H9 (cell line): ENCODE measurements around the gene ST6GALNAC3. TPM values are rescaled to one million over a fixed set of nuclear protein-coding genes. Genes with fewer than 3 reads are reported as not detected.

Experiments used
- DNase-seq: peaks from one replicate; pipeline ENCODE4 v3.0.0-alpha.2; 2017
- H2AFZ ChIP-seq: one replicate; pipeline ENCODE4 v1.6.1; 2013; ENCODE audit warnings: mild to moderate bottlenecking, low read length, control low read depth, moderate library complexity
- H2AK5ac ChIP-seq: 2 replicates; pipeline ENCODE4 v1.6.1; 2013; ENCODE audit warnings: low read length, control low read depth, mixed read lengths; ENCODE audit not compliant: insufficient read length
- H2BK120ac ChIP-seq: one replicate; pipeline ENCODE4 v1.6.1; 2013; ENCODE audit warnings: low read depth, mild to moderate bottlenecking, low read length, control low read depth, inconsistent platforms; ENCODE audit not compliant: poor library complexity, severe bottlenecking
- H2BK12ac ChIP-seq: 2 replicates; pipeline ENCODE4 v1.6.1; 2013; ENCODE audit warnings: low read length, control low read depth, mixed read lengths, low read depth; ENCODE audit not compliant: insufficient read length
- H2BK15ac ChIP-seq: 2 replicates; pipeline ENCODE4 v1.6.1; 2013; ENCODE audit warnings: low read depth, low read length, control low read depth
- H2BK20ac ChIP-seq: one replicate; pipeline ENCODE4 v1.6.1; 2013; ENCODE audit warnings: low read depth, mild to moderate bottlenecking, low read length, control low read depth, inconsistent platforms; ENCODE audit not compliant: poor library complexity, severe bottlenecking
- H2BK5ac ChIP-seq: 2 replicates; pipeline ENCODE4 v1.6.1; 2013; ENCODE audit warnings: low read length, control low read depth, mixed read lengths; ENCODE audit not compliant: insufficient read length
- H3K14ac ChIP-seq: 2 replicates; pipeline ENCODE4 v1.6.1; 2013; ENCODE audit warnings: low read length, control low read depth; ENCODE audit not compliant: insufficient read depth
- H3K18ac ChIP-seq: 2 replicates; pipeline ENCODE4 v1.6.1; 2013; ENCODE audit warnings: low read depth, mild to moderate bottlenecking, mixed read lengths, low read length, control low read depth; ENCODE audit not compliant: insufficient read length
- H3K23ac ChIP-seq: 2 replicates; pipeline ENCODE4 v1.6.1; 2013; ENCODE audit warnings: low read length, control low read depth, mixed read lengths, low read depth; ENCODE audit not compliant: insufficient read length
- H3K23me2 ChIP-seq: 2 replicates; pipeline ENCODE4 v1.6.1; 2013; ENCODE audit warnings: low read depth, mild to moderate bottlenecking, mixed read lengths, low read length, control low read depth; ENCODE audit not compliant: insufficient read length, poor library complexity, severe bottlenecking
- H3K27ac ChIP-seq: 2 replicates; pipeline ENCODE4 v1.5.1; 2013; ENCODE audit warnings: low read length, control low read depth, mixed read lengths, low read depth; ENCODE audit not compliant: insufficient read length
- H3K27me3 ChIP-seq: 2 replicates; pipeline ENCODE4 v1.6.1; 2013; ENCODE audit warnings: low read length, control low read depth, inconsistent platforms; ENCODE audit not compliant: insufficient read depth
- H3K4ac ChIP-seq: 2 replicates; pipeline ENCODE4 v1.6.1; 2013; ENCODE audit warnings: low read depth, mild to moderate bottlenecking, control low read depth, inconsistent platforms, low read length, moderate library complexity
- H3K4me1 ChIP-seq: 2 replicates; pipeline ENCODE4 v1.6.1; 2013; ENCODE audit warnings: low read length, control low read depth, inconsistent platforms; ENCODE audit not compliant: insufficient read depth
- H3K4me2 ChIP-seq: 2 replicates; pipeline ENCODE4 v1.6.1; 2013; ENCODE audit warnings: low read length, control low read depth, mixed read lengths; ENCODE audit not compliant: insufficient read length, insufficient read depth
- H3K56ac ChIP-seq: 2 replicates; pipeline ENCODE4 v1.6.1; 2013; ENCODE audit warnings: low read depth, mild to moderate bottlenecking, mixed read lengths, low read length, control low read depth; ENCODE audit not compliant: insufficient read length
- H3K79me1 ChIP-seq: 2 replicates; pipeline ENCODE4 v1.6.1; 2013; ENCODE audit warnings: low read depth, mild to moderate bottlenecking, moderate library complexity, low read length, control low read depth, inconsistent platforms; ENCODE audit not compliant: insufficient read depth, poor library complexity, severe bottlenecking
- H3K79me2 ChIP-seq: 2 replicates; pipeline ENCODE4 v1.6.1; 2013; ENCODE audit warnings: low read length, control low read depth, inconsistent platforms; ENCODE audit not compliant: insufficient read depth
- H3K9ac ChIP-seq: 2 replicates; pipeline ENCODE4 v1.6.1; 2013; ENCODE audit warnings: low read length, control low read depth, mixed read lengths; ENCODE audit not compliant: insufficient read length; ENCODE audit errors: extremely low read depth
- H3K9me3 ChIP-seq: one replicate; pipeline ENCODE4 v1.6.1; 2013; ENCODE audit warnings: low read depth, low read length, inconsistent platforms; ENCODE audit not compliant: control insufficient read depth
- H3T11ph ChIP-seq: one replicate; pipeline ENCODE4 v1.6.1; 2013; ENCODE audit warnings: mild to moderate bottlenecking, low read length, control low read depth, inconsistent platforms
- H4K20me1 ChIP-seq: one replicate; pipeline ENCODE4 v1.6.1; 2013; ENCODE audit not compliant: control insufficient read depth, insufficient read length, insufficient read depth
- H4K5ac ChIP-seq: 2 replicates; pipeline ENCODE4 v1.6.1; 2013; ENCODE audit warnings: low read depth, mild to moderate bottlenecking, mixed read lengths, low read length, control low read depth; ENCODE audit not compliant: insufficient read length
- H4K8ac ChIP-seq: replicated peaks from 2 replicates; pipeline ENCODE4 v1.6.1; 2013; ENCODE audit warnings: low read length, control low read depth, mixed read lengths, low read depth; ENCODE audit not compliant: insufficient read length
- H4K91ac ChIP-seq: 2 replicates; pipeline ENCODE4 v1.6.1; 2013; ENCODE audit warnings: low read depth, mild to moderate bottlenecking, moderate library complexity, mixed read lengths, low read length, control low read depth; ENCODE audit not compliant: insufficient read length
- H3K27ac Mint-ChIP-seq, 3 experiments: 2 replicates in 2 of 3; 3 replicates in 1 of 3; pipeline ENCODE4 v1.8.0; 2020 to 2021; ENCODE audit warnings: mixed read lengths in 3 of 3, mild to moderate bottlenecking in 1 of 3, moderate library complexity in 1 of 3
- H3K27me3 Mint-ChIP-seq: 2 replicates; pipeline ENCODE4 v1.8.0; 2021; ENCODE audit warnings: low read depth, mild to moderate bottlenecking, moderate library complexity, mixed read lengths
- H3K36me3 Mint-ChIP-seq, 3 experiments: 2 replicates in 2 of 3; 3 replicates in 1 of 3; pipeline ENCODE4 v1.8.0; 2020 to 2021; ENCODE audit warnings: low read depth in 3 of 3, mixed read lengths in 3 of 3; ENCODE audit not compliant: insufficient read depth in 1 of 3
- H3K4me1 Mint-ChIP-seq, 2 experiments: 2 replicates each; pipeline ENCODE4 v1.8.0; 2020; ENCODE audit warnings: mixed read lengths in 2 of 2
- H3K4me3 Mint-ChIP-seq, 2 experiments: 2 replicates in 1 of 2; 3 replicates in 1 of 2; pipeline ENCODE4 v1.8.0; 2020 to 2021; ENCODE audit warnings: mild to moderate bottlenecking in 2 of 2, mixed read lengths in 2 of 2, moderate library complexity in 1 of 2
- H3K9me3 Mint-ChIP-seq, 2 experiments: 2 replicates in 1 of 2; 3 replicates in 1 of 2; pipeline ENCODE4 v1.8.0; 2020; ENCODE audit warnings: mild to moderate bottlenecking in 2 of 2, mixed read lengths in 2 of 2, moderate library complexity in 1 of 2
- WGBS: extraction: QIAGEN DNeasy Blood & Tissue Kit; methylation state at CpG from one replicate; pipeline ENCODE4 v1.1.7; 2013; ENCODE audit warnings: missing lambda C conversion rate, low lambda C conversion rate, mixed read lengths; ENCODE audit not compliant: insufficient read length; ENCODE audit errors: extremely low coverage; 5-methylcytosine and 5-hydroxymethylcytosine counted together
- total RNA-seq: library from RNA; stranded (reverse); gene quantifications from 2 replicates; pipeline ENCODE4 v1.2.1, GENCODE V29; 2021
- TF ChIP-seq, protein P1 (sequence below): fragments of 200-600 bp; sonication (generic); conservative IDR thresholded peaks from 3 replicates; pipeline ENCODE4 v1.8.0; 2021; ENCODE audit warnings: antibody characterized with exemption, mild to moderate bottlenecking

Gene ST6GALNAC3
- total RNA-seq, 1 experiment from 2014 or later, result 11.2 TPM

DNA sequence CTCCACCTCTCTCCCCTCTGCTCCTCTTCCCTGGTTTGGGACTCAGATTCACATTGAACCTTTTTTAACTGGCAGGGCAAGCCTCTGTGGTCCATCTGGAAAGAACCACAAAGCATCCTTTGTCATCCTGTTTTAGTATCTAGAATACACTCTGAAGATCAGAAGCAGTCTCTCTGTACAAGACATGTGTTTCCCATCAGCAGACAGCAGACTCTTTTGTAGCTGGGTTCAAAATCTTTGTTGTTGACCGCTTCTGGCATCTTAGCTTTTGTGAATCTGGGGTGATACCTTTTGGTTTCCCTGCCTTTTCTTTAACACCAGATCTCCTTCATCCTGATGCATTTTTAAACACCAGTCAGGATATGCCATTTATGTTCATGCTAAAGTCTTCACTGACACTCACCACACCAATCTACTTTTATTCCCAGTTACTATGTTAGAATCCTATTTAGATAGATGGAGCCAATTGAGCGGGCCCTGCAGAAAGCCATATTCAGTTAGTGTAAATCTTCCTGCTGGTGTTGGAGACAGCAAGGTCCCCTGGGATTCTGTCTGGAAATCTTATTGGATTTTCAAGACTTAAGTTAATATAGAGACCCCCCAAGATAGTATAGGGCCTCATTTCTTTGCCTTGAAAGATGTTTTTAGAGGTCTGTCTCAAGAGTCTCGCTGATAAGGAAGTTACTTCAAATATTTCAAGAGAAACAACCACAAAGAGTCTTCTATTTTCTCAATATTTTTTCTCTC, 51.1 kb downstream of the ST6GALNAC3 start:
- H3T11ph ChIP-seq, result no peak overlapping the region
- no peak overlapping the region for H4K5ac ChIP-seq
- TF ChIP-seq, protein P1, sequence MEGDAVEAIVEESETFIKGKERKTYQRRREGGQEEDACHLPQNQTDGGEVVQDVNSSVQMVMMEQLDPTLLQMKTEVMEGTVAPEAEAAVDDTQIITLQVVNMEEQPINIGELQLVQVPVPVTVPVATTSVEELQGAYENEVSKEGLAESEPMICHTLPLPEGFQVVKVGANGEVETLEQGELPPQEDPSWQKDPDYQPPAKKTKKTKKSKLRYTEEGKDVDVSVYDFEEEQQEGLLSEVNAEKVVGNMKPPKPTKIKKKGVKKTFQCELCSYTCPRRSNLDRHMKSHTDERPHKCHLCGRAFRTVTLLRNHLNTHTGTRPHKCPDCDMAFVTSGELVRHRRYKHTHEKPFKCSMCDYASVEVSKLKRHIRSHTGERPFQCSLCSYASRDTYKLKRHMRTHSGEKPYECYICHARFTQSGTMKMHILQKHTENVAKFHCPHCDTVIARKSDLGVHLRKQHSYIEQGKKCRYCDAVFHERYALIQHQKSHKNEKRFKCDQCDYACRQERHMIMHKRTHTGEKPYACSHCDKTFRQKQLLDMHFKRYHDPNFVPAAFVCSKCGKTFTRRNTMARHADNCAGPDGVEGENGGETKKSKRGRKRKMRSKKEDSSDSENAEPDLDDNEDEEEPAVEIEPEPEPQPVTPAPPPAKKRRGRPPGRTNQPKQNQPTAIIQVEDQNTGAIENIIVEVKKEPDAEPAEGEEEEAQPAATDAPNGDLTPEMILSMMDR, result no peak
- H3K79me2 ChIP-seq, result no peaks in the 10 kb centered on the region
- Mint-ChIP-seq H3K4me3 (no peak overlapping the region; a peak in 1 of 5 replicates), H3K4me1 (peaks cover 9 to 21% of the 10 kb centered on the region in 2 experiments), H3K36me3 (peaks cover 10 to 14% (median 11%) of the 10 kb centered on the region in 3 experiments; a peak in 5 of 7 replicates), H3K9me3 (no peaks in the 10 kb centered on the region), H3K27me3 (no peaks in the 10 kb centered on the region), H3K27ac (peak overlapping the region in 1 of 3 experiments; percentile 34; a peak in 1 of 7 replicates)
- H2AFZ ChIP-seq, result no peak overlapping the region
- no peak overlapping the region for H3K14ac ChIP-seq
- no peak overlapping the region for H3K4ac ChIP-seq
- H2BK15ac ChIP-seq, result no peak overlapping the region
- no peaks in the 10 kb centered on the region for H3K23me2 ChIP-seq
- H3K4me2 ChIP-seq, result no peak overlapping the region
- no peaks in the 10 kb centered on the region for H3K79me1 ChIP-seq
- H3K23ac ChIP-seq, result no peak overlapping the region
- H3K27ac ChIP-seq, result no peak overlapping the region
- H3K4me1 ChIP-seq, result no peaks in the 10 kb centered on the region
- no peak overlapping the region for H2BK20ac ChIP-seq
- no peaks in the 10 kb centered on the region for H3K9me3 ChIP-seq
- no peak for DNase-seq
- WGBS, result no CpG with 5 or more reads among the region's 3 CpGs
- no peak overlapping the region for H2BK5ac ChIP-seq
- no peak overlapping the region for H4K91ac ChIP-seq
- H3K27me3 ChIP-seq, result no peaks in the 10 kb centered on the region
- no peak overlapping the region for H2BK120ac ChIP-seq
- H4K20me1 ChIP-seq, result no peaks in the 10 kb centered on the region
- no peak overlapping the region for H3K9ac ChIP-seq
- no peak overlapping the region for H3K18ac ChIP-seq
- no peak overlapping the region for H2AK5ac ChIP-seq
- no peak overlapping the region for H4K8ac ChIP-seq
- no peak overlapping the region for H2BK12ac ChIP-seq
- no peak overlapping the region for H3K56ac ChIP-seq
